ENCODE results near the gene KIAA0930. TPM values are rescaled to one million over a fixed set of nuclear protein-coding genes. Genes with fewer than 3 reads are reported as not detected.

The KIAA0930 gene
- total RNA-seq, 3 donors from 2014 or later (not counting 1 experiment from before 2014, with no cell fraction given), result 32.6 to 39.1 (median 38.4) TPM

DNA sequence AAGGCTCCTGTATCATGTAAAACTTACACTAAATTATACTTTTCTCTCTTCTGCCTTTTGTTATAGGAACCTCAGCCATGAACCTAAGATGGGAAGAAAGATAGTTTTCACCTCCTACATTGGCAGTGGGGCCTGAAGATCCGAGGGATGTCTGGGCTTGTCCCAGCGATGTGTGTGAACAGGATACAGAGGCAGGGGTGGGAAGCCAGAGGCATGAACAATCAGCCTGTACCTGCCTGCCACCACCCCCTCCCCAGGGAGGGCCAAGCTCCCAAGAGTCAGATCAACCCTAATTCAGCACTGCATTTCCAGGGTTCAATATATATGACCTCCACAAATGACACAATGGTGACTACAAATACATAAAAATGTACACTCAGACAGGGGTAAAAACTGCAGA, 9.4 kb downstream of the KIAA0930 start:
- H3K9me3 Mint-ChIP-seq, result no peaks in the 10 kb centered on the region
- no peak for ATAC-seq
- DNase-seq, result no peak
- no peak overlapping the region for H3K4me3 ChIP-seq (ENCODE audit: low read length)
- no peaks in the 10 kb centered on the region for H3K36me3 ChIP-seq (ENCODE audit: control insufficient read depth, insufficient read depth, low read length)
- H3K4me1 ChIP-seq (ENCODE audit: control insufficient read depth, insufficient read depth, low read length), result peaks cover 75% of the 10 kb centered on the region
- no peaks in the 10 kb centered on the region for H3K27me3 ChIP-seq (ENCODE audit: control insufficient read depth, insufficient read depth, low read length)
- no peaks in the 10 kb centered on the region for H3K9me3 ChIP-seq (ENCODE audit: control insufficient read depth, insufficient read depth, low read length)
- H3K27ac Mint-ChIP-seq, result no peak overlapping the region
- H3K27ac ChIP-seq (ENCODE audit: low read length), result no peak overlapping the region
- no peaks in the 10 kb centered on the region for H3K36me3 Mint-ChIP-seq
- no peaks in the 10 kb centered on the region for H3K27me3 Mint-ChIP-seq (ENCODE audit: low read depth in 2 of 2)
- TF ChIP-seq CTCF (IDR thresholded peaks at IDR 0.05), result no peak
- no CpG with 5 or more reads among the region's 2 CpGs for WGBS (ENCODE audit: insufficient coverage)
- peaks cover 35 to 73% of the 10 kb centered on the region in 2 donors for H3K4me1 Mint-ChIP-seq
- intact Hi-C loops (cut with micrococcal nuclease), result loop anchor here (10.0 kb wide), 1 partner anchor 66 kb away; the partner anchor contains the start of gene NUP50
- no peak overlapping the region for H3K4me3 Mint-ChIP-seq

GRCh38 chr22:45230026-45230721, 10.5 kb downstream of the KIAA0930 start:
- peaks cover 30 to 73% of the 10 kb centered on the region in 2 donors for H3K4me1 Mint-ChIP-seq
- no peak overlapping the region for H3K4me3 Mint-ChIP-seq
- H3K27ac ChIP-seq (ENCODE audit: low read length), result no peak overlapping the region

DNA sequence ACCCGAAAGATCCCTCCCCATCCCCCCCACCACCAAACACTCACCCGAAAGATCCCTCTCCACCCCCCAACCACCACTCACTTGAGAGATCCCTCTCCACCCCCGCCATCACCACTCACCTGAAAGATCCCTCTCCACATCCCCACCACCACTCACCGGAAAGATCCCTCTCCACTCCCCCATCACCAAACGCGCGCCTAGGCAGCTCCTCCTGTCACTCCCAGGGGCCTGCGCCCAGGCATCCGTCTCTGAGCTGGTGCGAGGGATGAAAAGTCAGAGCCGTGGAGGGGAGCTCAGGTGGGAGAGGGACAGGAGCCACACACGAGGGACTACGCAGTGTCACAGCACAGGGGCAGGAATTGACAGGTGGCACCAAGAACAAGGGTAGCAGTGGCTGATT, 11.5 kb downstream of the KIAA0930 start:
- H3K4me1 Mint-ChIP-seq, result peaks cover 26 to 67% of the 10 kb centered on the region in 2 donors
- H3K27me3 ChIP-seq (ENCODE audit: control insufficient read depth, insufficient read depth, low read length), result no peaks in the 10 kb centered on the region
- DNase-seq (no peak), ATAC-seq (no peak)
- H3K27ac Mint-ChIP-seq, result no peak overlapping the region
- no peaks in the 10 kb centered on the region for H3K36me3 Mint-ChIP-seq
- TF ChIP-seq CTCF (IDR thresholded peaks at IDR 0.05), result no peak
- H3K27ac ChIP-seq (ENCODE audit: low read length), result no peak overlapping the region
- H3K4me1 ChIP-seq (ENCODE audit: control insufficient read depth, insufficient read depth, low read length), result peaks cover 73% of the 10 kb centered on the region
- no peaks in the 10 kb centered on the region for H3K36me3 ChIP-seq (ENCODE audit: control insufficient read depth, insufficient read depth, low read length)
- no peaks in the 10 kb centered on the region for H3K27me3 Mint-ChIP-seq (ENCODE audit: low read depth in 2 of 2)
- 96% methylated on average over 10 of the region's 13 CpGs for WGBS (ENCODE audit: insufficient coverage)
- intact Hi-C loops (cut with micrococcal nuclease), result no loop called here
- no peak overlapping the region for H3K4me3 ChIP-seq (ENCODE audit: low read length)
- H3K9me3 ChIP-seq (ENCODE audit: control insufficient read depth, insufficient read depth, low read length), result no peaks in the 10 kb centered on the region
- no peaks in the 10 kb centered on the region for H3K9me3 Mint-ChIP-seq
- H3K4me3 Mint-ChIP-seq, result no peak overlapping the region

More at GRCh38 chr22:45230026-45230721, 10.5 kb downstream of the KIAA0930 start:
- 90% methylated on average over 16 of the region's 16 CpGs for WGBS (ENCODE audit: insufficient coverage)
- DNase-seq (no peak), ATAC-seq (no peak)
- Mint-ChIP-seq H3K27me3 (ENCODE audit: low read depth in 2 of 2) (no peaks in the 10 kb centered on the region), H3K9me3 (no peaks in the 10 kb centered on the region), H3K27ac (peak overlapping the region in 1 of 2 donors; percentile 13), H3K36me3 (no peaks in the 10 kb centered on the region)
- Histone ChIP-seq H3K9me3 (ENCODE audit: control insufficient read depth, insufficient read depth, low read length) (no peaks in the 10 kb centered on the region), H3K4me1 (ENCODE audit: control insufficient read depth, insufficient read depth, low read length) (peaks cover 75% of the 10 kb centered on the region), H3K27me3 (ENCODE audit: control insufficient read depth, insufficient read depth, low read length) (no peaks in the 10 kb centered on the region), H3K36me3 (ENCODE audit: control insufficient read depth, insufficient read depth, low read length) (no peaks in the 10 kb centered on the region), H3K4me3 (ENCODE audit: low read length) (no peak overlapping the region)
- intact Hi-C loops (cut with micrococcal nuclease), result loop anchor here (10.0 kb wide), 1 partner anchor 65 kb away; the partner anchor contains the start of gene NUP50
- TF ChIP-seq CTCF (IDR thresholded peaks at IDR 0.05), result no peak

Measured in natural killer cell (primary cell).